Left cardiac atrium (tissue), 4 donors: Measurements from ENCODE around the gene XYLT2. TPM values are rescaled to one million over a fixed set of nuclear protein-coding genes. Genes with fewer than 3 reads are reported as not detected.

Experiments used
- ATAC-seq, 2 donors: fragments of 200-7000 bp; cut with Tn5 transposase; one replicate each; pipeline ENCODE4 v1.9.1; 2020; ENCODE audit warnings: mild to moderate bottlenecking in 2 of 2, moderate library complexity in 2 of 2
- DNase-seq: peaks from one replicate; pipeline ENCODE4 v3.0.0-alpha.2; 2020
- intact Hi-C, 2 donors: fragments of 100-400 bp; cut with DNase I; formaldehyde crosslinking; loops; one replicate each; pipeline versions ENCODE4 v1.14.1 to v1.15.1; 2022 to 2023
- total RNA-seq, 2 donors: library from RNA; stranded (reverse); fragmentation: NEBNext Ultra II Directional; extraction: Animal tissue kit (Norgen Biotek cat#: 25700); gene quantifications; one replicate each; pipeline ENCODE4 v1.2.1, GENCODE V29; 2021
- donor health status: DM: no; HTN: yes; CAD: no.
- donor health status: DM: no; HTN: yes; CAD: no; lungs with severe emphysema.
- donor health status: DM: yes; HTN: yes; CAD: no.
- donor health status: Dilated cardiomyopathy.

XYLT2 gene
- total RNA-seq, 2 donors from 2014 or later, result 13.6 to 17.3 TPM

DNA sequence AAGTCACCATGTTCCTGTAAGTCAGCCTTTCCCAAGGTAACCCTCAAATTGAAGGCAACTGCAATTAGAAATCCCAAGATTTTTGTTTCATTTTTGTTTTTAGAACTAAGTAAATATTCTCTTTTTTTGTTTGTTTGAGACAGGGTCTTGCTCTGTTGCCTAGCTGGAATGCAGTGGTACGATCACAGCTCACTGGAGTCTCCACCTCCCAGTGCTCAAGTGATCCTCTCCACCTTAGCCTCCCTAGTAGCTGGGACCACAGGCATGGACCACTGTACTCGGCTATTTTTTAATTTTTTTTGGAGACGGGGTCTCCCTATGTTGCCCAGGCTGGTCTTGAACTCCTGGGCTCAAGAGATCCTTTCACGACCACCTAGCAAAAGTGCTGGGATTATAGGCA, 62.0 kb downstream of the XYLT2 start:
- ATAC-seq (no peak), DNase-seq (no peak)
- intact Hi-C loops, result no loop called here

Other genes starting within 250 kb of the XYLT2 start
- 1 to 10 TPM; 1.6 to 2.1 TPM for gene SAMD14, start 216.0 kb upstream of the XYLT2 start, total RNA-seq
- 10 to 100 TPM; 35.8 to 43.4 TPM for gene PPP1R9B, start 195.4 kb upstream of the XYLT2 start, total RNA-seq
- gene SGCA, start 180.1 kb upstream of the XYLT2 start, total RNA-seq, result 100 to 1,000 TPM in 1 of 2 donors, 10 to 100 TPM in 1; 96.3 to 131 TPM
- 100 to 1,000 TPM; 106 to 151 TPM for gene COL1A1, start 144.5 kb upstream of the XYLT2 start, total RNA-seq
- under 1 TPM; 0.10 to 0.65 TPM for gene TMEM92, start 71.7 kb upstream of the XYLT2 start, total RNA-seq
- 10 to 100 TPM; 68.6 to 78.5 TPM for gene MRPL27, start 27.1 kb downstream of the XYLT2 start, total RNA-seq
- gene EME1, start 27.1 kb downstream of the XYLT2 start, total RNA-seq, result 1 to 10 TPM in 1 of 2 donors, under 1 TPM in 1; 0.24 to 1.3 TPM
- 10 to 100 TPM; 35.3 to 70.5 TPM for gene LRRC59, start 51.4 kb downstream of the XYLT2 start, total RNA-seq
- gene ACSF2, start 80.1 kb downstream of the XYLT2 start, total RNA-seq, result 10 to 100 TPM; 64.8 to 66.4 TPM
- gene CHAD, start 122.8 kb downstream of the XYLT2 start, total RNA-seq, result 1 to 10 TPM in 1 of 2 donors, under 1 TPM in 1; 0.37 to 1.1 TPM
- 10 to 100 TPM; 31.6 to 38.8 TPM for gene RSAD1, start 132.7 kb downstream of the XYLT2 start, total RNA-seq
- gene MYCBPAP, start 162.3 kb downstream of the XYLT2 start, total RNA-seq, result under 1 TPM; 0.39 to 0.59 TPM
- gene EPN3, start 186.6 kb downstream of the XYLT2 start, total RNA-seq, result 10 to 100 TPM in 1 of 2 donors, 1 to 10 TPM in 1; 7.0 to 16.1 TPM
- 10 to 100 TPM; 41.0 to 41.1 TPM for gene SPATA20, start 201.0 kb downstream of the XYLT2 start, total RNA-seq
- gene CACNA1G, start 214.6 kb downstream of the XYLT2 start, total RNA-seq, result 1 to 10 TPM; 5.7 to 6.9 TPM